Measurements from ENCODE around the gene PRRT1.
A peak's percentile ranks its signal among the peaks of the same experiment; 100 is the strongest.
"Not testable (repeated sequence)": the region's sequence is repeated elsewhere in the genome, so short reads cannot be mapped to it uniquely, and the experiment has no call there.

PRRT1 gene

GRCh38 chr6:32151863-32152768 lies at the start of gene PRRT1:
Gene PRRT1, minus strand, starts transcription at chr6:32151939. Its CDS starts 112 bp downstream, at chr6:32151827.
- DNase-seq (ENCODE audit: low read depth), result no peak

- DNase-seq (ENCODE audit: low read depth), result no peak
These were observed 49.2 kb upstream of the PRRT1 start for GRCh38 chr6:32200711-32201475.

GRCh38 chr6:32198866-32199265 lies 47.1 kb upstream of the PRRT1 start:
- DNase-seq (ENCODE audit: low read depth), result no peak

- DNase-seq (ENCODE audit: low read depth), result no peak
These were observed 46.6 kb upstream of the PRRT1 start for GRCh38 chr6:32198345-32198696.

GRCh38 chr6:32196682-32197616 lies 45.2 kb upstream of the PRRT1 start:
- no peak for DNase-seq (ENCODE audit: low read depth)

GRCh38 chr6:32195902-32196681 lies 44.4 kb upstream of the PRRT1 start:
- DNase-seq (ENCODE audit: low read depth), result peak; percentile 51

DNA sequence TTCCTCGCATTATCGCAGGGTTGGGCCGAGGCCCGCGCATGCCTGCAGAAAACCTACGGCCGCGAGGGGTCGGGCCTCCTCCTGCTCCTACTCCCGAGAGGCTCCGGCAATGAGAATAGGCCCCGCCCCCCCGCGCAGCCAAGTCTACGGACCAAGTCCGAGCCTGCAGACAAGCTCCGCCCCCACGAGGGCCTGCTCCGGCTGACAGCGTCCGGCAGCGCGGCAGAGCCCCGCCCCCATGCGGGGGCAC lies 43.8 kb upstream of the PRRT1 start:
- DNase-seq (ENCODE audit: low read depth), result peak; percentile 99

DNA sequence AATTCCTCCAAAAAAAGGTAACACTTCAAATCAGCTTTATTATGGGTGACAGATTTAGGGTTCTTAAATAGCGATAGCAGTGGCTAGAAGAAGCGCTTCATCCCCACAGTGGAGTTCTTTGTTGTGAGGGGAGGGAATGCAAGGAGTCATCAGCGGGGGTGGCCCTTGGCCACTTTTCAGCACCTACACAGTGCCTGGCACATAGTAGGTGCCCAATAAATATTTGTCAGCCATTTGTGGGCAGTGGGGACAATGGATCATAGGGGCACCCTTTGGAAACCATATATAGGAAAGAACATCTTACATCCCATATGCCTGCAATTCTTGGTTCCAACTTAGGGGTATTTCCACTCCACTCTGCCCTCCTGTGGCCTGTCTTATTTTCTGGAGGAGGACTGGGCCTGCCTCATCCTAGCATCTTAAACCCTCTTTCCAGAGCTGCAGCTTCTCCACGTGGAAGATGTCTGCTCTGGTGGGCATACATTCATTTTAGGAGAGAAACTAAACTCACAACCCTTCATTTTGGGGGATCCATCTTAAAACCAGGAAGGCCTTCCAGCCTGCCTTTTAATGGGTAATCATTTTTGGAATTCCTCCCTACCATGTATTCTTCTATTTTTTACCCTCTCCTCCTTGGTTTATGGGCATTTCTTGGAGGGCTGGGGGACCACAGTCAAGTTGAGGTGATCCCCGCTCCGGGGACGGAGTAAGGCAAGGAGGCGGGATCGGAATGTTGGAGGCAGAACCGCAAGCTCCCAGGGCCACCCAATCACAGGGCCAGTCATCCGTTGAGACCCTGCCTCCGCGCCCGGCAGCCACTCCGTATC lies 43.3 kb upstream of the PRRT1 start:
- DNase-seq (ENCODE audit: low read depth), result no peak

DNA sequence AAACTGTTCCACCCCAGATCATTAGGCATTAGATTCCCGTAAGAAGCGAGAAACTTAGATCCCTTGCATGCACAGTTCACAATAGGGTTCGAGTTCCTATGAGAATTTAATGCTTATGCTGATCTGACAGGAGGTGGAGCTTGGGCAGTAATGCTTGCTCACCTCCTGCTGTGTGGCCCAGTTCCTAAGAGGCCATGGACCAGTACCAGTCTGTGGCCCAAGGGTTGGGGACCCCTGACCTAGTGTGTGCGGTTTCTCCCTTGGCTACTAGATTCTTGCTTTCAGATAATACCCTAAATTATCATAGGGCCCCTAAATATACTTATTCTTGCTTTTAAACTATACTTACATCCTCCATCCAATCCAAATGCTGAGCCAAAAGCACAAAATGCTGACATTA lies 42.6 kb upstream of the PRRT1 start:
- no peak for DNase-seq (ENCODE audit: low read depth)

DNA sequence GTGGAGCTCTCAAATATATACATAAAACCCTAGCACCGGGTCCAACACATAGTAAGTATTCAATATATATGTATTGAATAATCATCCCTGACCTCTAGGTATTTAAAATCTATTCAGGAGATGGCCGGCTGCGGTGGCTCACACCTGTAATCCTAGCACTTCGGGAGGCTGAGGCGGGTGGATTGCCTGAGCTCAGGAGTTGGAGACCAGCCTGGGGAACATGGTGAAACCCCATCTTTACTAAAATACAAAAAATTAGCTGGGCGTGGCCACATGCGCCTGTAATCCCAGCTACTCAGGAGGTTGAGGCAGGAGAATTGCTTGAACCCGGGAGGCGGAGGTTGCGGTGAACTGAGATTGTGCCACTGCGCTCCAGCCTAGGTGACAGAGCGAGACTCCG lies 41.4 kb upstream of the PRRT1 start:
- not testable (repeated sequence) for DNase-seq (ENCODE audit: low read depth)

GRCh38 chr6:32192608-32193039 lies 40.9 kb upstream of the PRRT1 start, which contains the start of gene GPSM3:
Gene GPSM3, minus strand, starts transcription at chr6:32192643. Its CDS starts 130 bp downstream, at chr6:32192513.
- DNase-seq (ENCODE audit: low read depth), result peak; percentile 35

DNA sequence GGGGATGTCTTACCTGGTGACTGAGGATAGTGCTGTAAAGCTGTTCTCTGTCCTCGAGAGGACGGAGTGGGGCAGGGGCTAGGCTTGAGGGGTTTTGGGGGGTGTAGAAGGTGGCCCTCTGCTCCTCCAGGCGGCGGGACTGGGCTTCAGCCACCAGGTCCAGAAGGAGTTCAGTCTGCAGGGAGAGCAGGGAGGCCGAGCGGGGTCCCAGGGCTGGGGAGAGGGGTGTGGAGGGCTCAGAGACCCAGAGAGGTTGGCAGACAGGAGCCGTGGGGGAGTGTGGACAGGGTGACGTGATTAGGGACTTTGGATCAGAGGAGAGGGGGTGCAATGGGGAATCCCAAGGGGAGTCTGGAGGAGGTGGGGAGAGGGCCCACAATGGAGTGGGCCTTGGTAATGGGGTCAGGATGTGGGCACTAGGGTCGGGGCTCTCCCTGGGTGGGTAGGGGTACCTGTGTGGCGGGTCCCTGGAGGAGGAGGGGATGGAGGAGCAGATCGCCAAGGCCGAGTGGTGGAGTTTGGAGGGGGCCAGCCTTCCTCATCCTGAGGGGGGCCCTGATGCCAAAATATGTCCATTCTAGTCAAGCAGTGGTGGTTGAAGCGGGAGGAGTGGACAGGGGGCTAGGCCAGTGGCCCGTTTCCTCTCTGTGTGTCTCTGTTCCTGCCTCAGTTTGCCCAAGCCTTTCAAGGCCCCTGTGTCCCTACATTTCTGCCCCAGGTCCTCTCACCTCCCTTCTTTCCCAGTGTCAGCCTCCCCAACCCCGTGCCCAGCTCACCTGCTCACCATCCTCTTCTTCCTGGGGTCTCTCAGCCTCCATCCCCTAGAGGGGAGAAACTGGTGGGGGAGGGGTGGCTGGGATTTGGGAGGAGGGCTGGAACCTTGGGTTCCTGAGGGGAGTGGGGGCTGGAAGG lies 40.2 kb upstream of the PRRT1 start:
- peak; percentile 46 for DNase-seq (ENCODE audit: low read depth)

- no peak for DNase-seq (ENCODE audit: low read depth)
These were observed 39.4 kb upstream of the PRRT1 start for GRCh38 chr6:32190911-32191677.

DNA sequence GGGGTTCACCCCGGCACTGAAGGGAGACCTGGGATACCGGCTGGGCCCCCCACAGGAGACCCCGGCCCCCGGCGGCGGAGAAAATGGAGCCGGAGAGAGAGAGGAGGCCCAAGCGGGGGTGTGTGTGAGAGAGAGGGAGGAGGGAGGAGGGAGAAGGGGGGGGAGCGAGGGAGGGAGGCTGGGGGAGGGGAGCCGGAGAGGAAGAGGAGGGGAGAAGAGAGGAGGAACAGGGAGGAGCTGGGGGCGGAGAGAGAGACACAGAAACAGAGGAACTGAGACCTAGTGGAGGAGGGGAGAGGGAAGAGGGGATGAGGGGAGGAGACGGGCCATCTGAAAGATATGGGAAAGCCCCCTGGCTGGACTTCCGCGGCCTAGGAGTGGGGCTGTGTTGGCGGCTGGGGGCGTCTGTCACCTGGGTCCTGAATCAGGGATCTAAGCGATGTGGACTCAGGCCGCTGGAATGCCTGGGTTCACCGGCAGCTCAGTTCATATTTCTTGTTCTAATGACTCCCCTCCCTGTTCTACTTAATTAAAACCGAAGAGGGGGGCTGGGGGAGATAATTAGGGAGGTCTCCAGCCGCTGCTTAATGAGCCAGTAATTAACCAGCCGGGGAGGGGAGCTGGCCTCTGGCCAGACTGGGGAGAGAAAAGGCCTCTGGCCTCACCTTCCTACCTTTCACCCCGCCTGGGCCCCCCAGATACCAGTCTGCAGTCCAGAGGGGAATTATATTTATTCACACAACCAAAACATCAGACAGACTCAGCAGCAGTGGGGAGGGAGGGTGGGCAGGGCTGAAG lies 38.5 kb upstream of the PRRT1 start, which contains the start of gene PBX2:
TSS of gene PBX2 (minus strand) at position 149 of the 798 bp plus-strand sequence. CDS start 287 bp downstream, outside the sequence.
- DNase-seq (ENCODE audit: low read depth), result peak; percentile 74

GRCh38 chr6:32189742-32190053 lies 38.0 kb upstream of the PRRT1 start:
- DNase-seq (ENCODE audit: low read depth), result no peak

GRCh38 chr6:32189069-32189741 lies 37.5 kb upstream of the PRRT1 start:
- no peak for DNase-seq (ENCODE audit: low read depth)

- no peak for DNase-seq (ENCODE audit: low read depth)
These were observed 36.8 kb upstream of the PRRT1 start for GRCh38 chr6:32188381-32189068.
